ENCODE measurements around the gene TMC2.

The TMC2 gene

GRCh38 chr20:2654384-2654822 is 118.0 kb downstream of the TMC2 start:
- peak overlapping the region; percentile 95 for H3K27ac ChIP-seq (replicated peaks)
- TF ChIP-seq GABPA (IDR thresholded peaks at IDR 0.05; ENCODE audit: low read depth) (no peak), POLR2AphosphoS5 (IDR thresholded peaks at IDR 0.05; ENCODE audit: low read depth) (0 out of 2 replicates have a peak, but pooled peaks have one; percentile 13), SPI1 (IDR thresholded peaks at IDR 0.05; ENCODE audit: borderline replicate concordance, low read depth) (no peak), REST (IDR thresholded peaks at IDR 0.05; ENCODE audit: insufficient replicate concordance, low read depth) (no peak)
- TF ChIP-seq, protein P1, sequence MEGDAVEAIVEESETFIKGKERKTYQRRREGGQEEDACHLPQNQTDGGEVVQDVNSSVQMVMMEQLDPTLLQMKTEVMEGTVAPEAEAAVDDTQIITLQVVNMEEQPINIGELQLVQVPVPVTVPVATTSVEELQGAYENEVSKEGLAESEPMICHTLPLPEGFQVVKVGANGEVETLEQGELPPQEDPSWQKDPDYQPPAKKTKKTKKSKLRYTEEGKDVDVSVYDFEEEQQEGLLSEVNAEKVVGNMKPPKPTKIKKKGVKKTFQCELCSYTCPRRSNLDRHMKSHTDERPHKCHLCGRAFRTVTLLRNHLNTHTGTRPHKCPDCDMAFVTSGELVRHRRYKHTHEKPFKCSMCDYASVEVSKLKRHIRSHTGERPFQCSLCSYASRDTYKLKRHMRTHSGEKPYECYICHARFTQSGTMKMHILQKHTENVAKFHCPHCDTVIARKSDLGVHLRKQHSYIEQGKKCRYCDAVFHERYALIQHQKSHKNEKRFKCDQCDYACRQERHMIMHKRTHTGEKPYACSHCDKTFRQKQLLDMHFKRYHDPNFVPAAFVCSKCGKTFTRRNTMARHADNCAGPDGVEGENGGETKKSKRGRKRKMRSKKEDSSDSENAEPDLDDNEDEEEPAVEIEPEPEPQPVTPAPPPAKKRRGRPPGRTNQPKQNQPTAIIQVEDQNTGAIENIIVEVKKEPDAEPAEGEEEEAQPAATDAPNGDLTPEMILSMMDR (IDR thresholded peaks at IDR 0.05; ENCODE audit: insufficient read depth, low read length), result no peak
- peak overlapping the region; percentile 83 for H3K4me3 ChIP-seq (replicated peaks; ENCODE audit: insufficient read depth, low read length)

GRCh38 chr20:2654831-2655230 is 118.5 kb downstream of the TMC2 start:
- Histone ChIP-seq H3K27me3 (ENCODE audit: insufficient read depth, poor library complexity, severe bottlenecking) (no peaks in the 10 kb centered on the region), H3K27ac (replicated peaks) (no peak overlapping the region), H3K4me3 (replicated peaks; ENCODE audit: insufficient read depth, low read length) (peak overlapping the region; percentile 83)
- DNase-seq (ENCODE audit: low read depth in 1 of 2, low spot score in 1 of 2), result no peak
- 0 out of 2 replicates have a peak, but pooled peaks have one; percentile 15 for TF ChIP-seq POLR2AphosphoS5 (IDR thresholded peaks at IDR 0.05; ENCODE audit: low read depth)
- no peak for TF ChIP-seq REST (IDR thresholded peaks at IDR 0.05; ENCODE audit: insufficient replicate concordance, low read depth)
- TF ChIP-seq, protein P1 (IDR thresholded peaks at IDR 0.05; ENCODE audit: insufficient read depth, low read length), result no peak
- TF ChIP-seq GABPA (IDR thresholded peaks at IDR 0.05; ENCODE audit: low read depth), result no peak
- TF ChIP-seq SPI1 (IDR thresholded peaks at IDR 0.05; ENCODE audit: borderline replicate concordance, low read depth), result no peak

More at GRCh38 chr20:2654384-2654822, 118.0 kb downstream of the TMC2 start:
- no peak for DNase-seq (ENCODE audit: low read depth in 1 of 2, low spot score in 1 of 2)
- H3K27me3 ChIP-seq (ENCODE audit: insufficient read depth, poor library complexity, severe bottlenecking), result no peaks in the 10 kb centered on the region

- no peaks in the 10 kb centered on the region for H3K27me3 ChIP-seq (ENCODE audit: insufficient read depth, poor library complexity, severe bottlenecking)
- no peak overlapping the region for H3K27ac ChIP-seq (replicated peaks)
- DNase-seq (ENCODE audit: low read depth in 1 of 2, low spot score in 1 of 2), result peak in 1 of 2 experiments; percentile 71
- H3K4me3 ChIP-seq (replicated peaks; ENCODE audit: insufficient read depth, low read length), result no peak overlapping the region
- no peak for TF ChIP-seq GABPA (IDR thresholded peaks at IDR 0.05; ENCODE audit: low read depth)
- TF ChIP-seq SPI1 (IDR thresholded peaks at IDR 0.05; ENCODE audit: borderline replicate concordance, low read depth), result no peak
- TF ChIP-seq POLR2AphosphoS5 (IDR thresholded peaks at IDR 0.05; ENCODE audit: low read depth), result peak; percentile 44; the same call in 1 of the 2 replicates
- TF ChIP-seq REST (IDR thresholded peaks at IDR 0.05; ENCODE audit: insufficient replicate concordance, low read depth), result no peak
- TF ChIP-seq, protein P1 (IDR thresholded peaks at IDR 0.05; ENCODE audit: insufficient read depth, low read length), result no peak
Observed at GRCh38 chr20:2655331-2656116, 119.2 kb downstream of the TMC2 start.

All from HL-60 (cell line).